B cell (primary cell): ENCODE results near the gene ANKS4B. TPM values are rescaled to one million over a fixed set of nuclear protein-coding genes. Genes with fewer than 3 reads are reported as not detected.
"Not testable (repeated sequence)": the region's sequence is repeated elsewhere in the genome, so short reads cannot be mapped to it uniquely, and the experiment has no call there.

Experiments
- ATAC-seq: fragments of 200-7000 bp; cut with Tn5 transposase; one replicate; pipeline ENCODE4 v1.10.0; 2021; ENCODE audit warnings: low read depth, mild to moderate bottlenecking, moderate number of reproducible peaks, moderate library complexity
- CTCF ChIA-PET: fragments of 350-600 bp; sonication (Branson Sonifier 250); formaldehyde crosslinking; loops from one replicate; lab custom pipeline; 2021; ENCODE audit warnings: antibody characterized with exemption, inconsistent platforms; lab: Charles Lee
- POLR2A ChIA-PET: fragments of 350-600 bp; sonication (Branson Sonifier 250); formaldehyde crosslinking; loops from one replicate; lab custom pipeline; 2021; ENCODE audit warnings: antibody characterized with exemption; lab: Charles Lee
- DNase-seq: peaks from one replicate; pipeline ENCODE4 v3.0.0; 2013
- H2AFZ ChIP-seq: 2 replicates; pipeline ENCODE4 v1.6.1; 2012; ENCODE audit warnings: mild to moderate bottlenecking, low read depth, low read length; ENCODE audit not compliant: insufficient read depth, poor library complexity, severe bottlenecking
- H3K27ac ChIP-seq, 2 donors: 1 replicate in 1 of 2; 2 replicates in 1 of 2; pipeline ENCODE4 v1.5.1; 2012 to 2013; ENCODE audit warnings: low read length in 2 of 2, mild to moderate bottlenecking in 2 of 2, moderate library complexity in 1 of 2
- H3K27me3 ChIP-seq, 4 experiments: fragments of 200-600 bp in 1 of 4; sonication (generic) in 1 of 4; replicated peaks in 1 of 4; 1 replicate in 2 of 4; 2 replicates in 2 of 4; pipeline versions ENCODE4 v1.6.1 to v1.7.0; 2013 to 2016; ENCODE audit warnings: low read length in 3 of 4, mild to moderate bottlenecking in 2 of 4, mixed read lengths in 1 of 4, moderate library complexity in 1 of 4; ENCODE audit not compliant: insufficient read depth in 4 of 4, control insufficient read depth in 3 of 4; ENCODE audit errors: control extremely low read depth in 1 of 4
- H3K36me3 ChIP-seq, 2 experiments: replicated peaks in 1 of 2; 1 replicate in 1 of 2; 2 replicates in 1 of 2; pipeline versions ENCODE4 v1.6.1 to v1.7.1; 2013; ENCODE audit warnings: low read length in 1 of 2; ENCODE audit not compliant: insufficient read depth in 2 of 2, control insufficient read depth in 1 of 2; ENCODE audit errors: control extremely low read depth in 1 of 2, extremely low read depth in 1 of 2
- H3K4me1 ChIP-seq, 2 donors: fragments of 200-600 bp in 1 of 2; sonication (generic) in 1 of 2; 1 replicate in 1 of 2; 2 replicates in 1 of 2; pipeline versions ENCODE4 v1.5.1 to v1.6.1; 2013 to 2017; ENCODE audit warnings: low read length in 2 of 2; ENCODE audit not compliant: control insufficient read depth in 2 of 2, insufficient read depth in 2 of 2
- H3K4me2 ChIP-seq: replicated peaks from 2 replicates; pipeline ENCODE3; 2012; ENCODE audit warnings: mild to moderate bottlenecking, low read depth, low read length; ENCODE audit not compliant: poor library complexity, severe bottlenecking
- H3K4me3 ChIP-seq, 5 experiments: fragments of 200-600 bp in 1 of 5; sonication (generic) in 1 of 5; 1 replicate in 3 of 5; 2 replicates in 2 of 5; pipeline versions ENCODE4 v1.5.1 to v1.7.0; 2011 to 2016; ENCODE audit warnings: low read length in 4 of 5, mild to moderate bottlenecking in 4 of 5, low read depth in 2 of 5, control low read depth in 1 of 5, moderate library complexity in 1 of 5; ENCODE audit not compliant: insufficient read depth in 1 of 5; ENCODE audit errors: control extremely low read depth in 1 of 5, extremely low read depth in 1 of 5
- H3K79me2 ChIP-seq: fragments of 200-600 bp; sonication (generic); one replicate; pipeline ENCODE4 v1.6.0; 2016; ENCODE audit warnings: low read length; ENCODE audit not compliant: control insufficient read depth, insufficient read depth
- H3K9ac ChIP-seq: fragments of 200-600 bp; sonication (generic); 2 replicates; pipeline ENCODE4 v1.6.1; 2017; ENCODE audit warnings: mild to moderate bottlenecking, low read length, moderate library complexity
- H3K9me3 ChIP-seq, 3 donors: one replicate each; pipeline versions ENCODE4 v1.6.1 to v1.7.1; 2013; ENCODE audit warnings: low read length in 2 of 3; ENCODE audit not compliant: control insufficient read depth in 2 of 3, insufficient read depth in 1 of 3; ENCODE audit errors: control extremely low read depth in 1 of 3
- H4K20me1 ChIP-seq: 2 replicates; pipeline ENCODE4 v1.6.0; 2012; ENCODE audit warnings: mild to moderate bottlenecking, low read length; ENCODE audit not compliant: insufficient read depth, control insufficient read depth, poor library complexity, severe bottlenecking
- H3K27ac Mint-ChIP-seq: one replicate; pipeline ENCODE4 v1.8.0; 2021; ENCODE audit warnings: mixed read lengths
- H3K27me3 Mint-ChIP-seq: one replicate; pipeline ENCODE4 v1.8.0; 2021; ENCODE audit warnings: mixed read lengths
- H3K4me1 Mint-ChIP-seq: one replicate; pipeline ENCODE4 v1.8.0; 2021; ENCODE audit warnings: mixed read lengths
- H3K4me3 Mint-ChIP-seq: one replicate; pipeline ENCODE4 v1.8.0; 2021; ENCODE audit warnings: mixed read lengths
- H3K9me3 Mint-ChIP-seq: one replicate; pipeline ENCODE4 v1.8.0; 2022; ENCODE audit warnings: mixed read lengths; ENCODE audit not compliant: insufficient read depth
- CTCF ChIP-seq: fragments of 200-600 bp; IDR thresholded peaks from one replicate; pipeline ENCODE4 v1.8.0; 2022; ENCODE audit warnings: antibody characterized with exemption, mild to moderate bottlenecking
- EZH2 ChIP-seq: IDR thresholded peaks from 2 replicates; pipeline ENCODE4 v1.6.1; 2012; ENCODE audit warnings: borderline replicate concordance, low read depth, mild to moderate bottlenecking, moderate library complexity, low read length; ENCODE audit not compliant: insufficient read depth, poor library complexity, severe bottlenecking
- WGBS: methylation state at CpG from one replicate; pipeline ENCODE4 v1.1.5; 2013; ENCODE audit warnings: missing lambda C conversion rate; ENCODE audit not compliant: insufficient coverage; 5-methylcytosine and 5-hydroxymethylcytosine counted together
- intact Hi-C: fragments of 100-400 bp; cut with micrococcal nuclease; formaldehyde crosslinking; loops from one replicate; pipeline ENCODE4 v1.10.0; 2022
- polyA plus RNA-seq: library from polyadenylated mRNA; depleted of rRNA; stranded (reverse); fragments of >200 nt; gene quantifications from 2 replicates; pipeline ENCODE4 v1.2.3, GENCODE V29; 2012
- total RNA-seq, 2 donors: library from RNA; stranded (reverse); fragments of 120-200 nt in 1 of 2; gene quantifications; 1 replicate in 1 of 2; 2 replicates in 1 of 2; pipeline versions ENCODE4 v1.2.3 to v1.2.4, GENCODE V29; 2013 to 2022

ANKS4B gene
- total and polyA plus RNA-seq, 2 donors (not counting 1 experiment from before 2014, with no cell fraction given): not detected

GRCh38 chr16:21192991-21193390, 40.5 kb upstream of the ANKS4B start:
- no peak overlapping the region for H3K9ac ChIP-seq
- H3K27ac ChIP-seq: no peak overlapping the region
- Mint-ChIP-seq H3K9me3 (no peaks in the 10 kb centered on the region), H3K4me1 (peaks cover 29% of the 10 kb centered on the region), H3K4me3 (no peak overlapping the region), H3K27me3 (peaks cover 9% of the 10 kb centered on the region), H3K27ac (no peak overlapping the region)
- no peak for DNase-seq
- CTCF ChIA-PET: no interaction called here
- intact Hi-C loops: no loop called here
- H3K4me1 ChIP-seq: peaks cover 15 to 27% of the 10 kb centered on the region in 2 donors
- TF ChIP-seq EZH2 (no peak), CTCF (no peak)
- H3K9me3 ChIP-seq: peaks cover 0 to 5% (median 5%) of the 10 kb centered on the region in 3 donors
- peaks cover 0 to 4% (median 0%) of the 10 kb centered on the region in 4 experiments for H3K27me3 ChIP-seq
- no CpG with 5 or more reads among the region's 1 CpG for WGBS
- no peak overlapping the region for H3K4me2 ChIP-seq
- no peak for ATAC-seq
- POLR2A ChIA-PET: no interaction called here
- no peaks in the 10 kb centered on the region for H3K36me3 ChIP-seq
- H4K20me1 ChIP-seq: no peaks in the 10 kb centered on the region
- no peaks in the 10 kb centered on the region for H3K79me2 ChIP-seq
- H2AFZ ChIP-seq: no peak overlapping the region
- H3K4me3 ChIP-seq: no peak overlapping the region

- Histone ChIP-seq H3K36me3 (no peaks in the 10 kb centered on the region), H2AFZ (no peak overlapping the region), H3K79me2 (no peaks in the 10 kb centered on the region), H3K27me3 (peaks cover 0 to 4% (median 2%) of the 10 kb centered on the region in 4 experiments), H4K20me1 (no peaks in the 10 kb centered on the region), H3K27ac (no peak overlapping the region), H3K4me1 (peaks cover 12% of the 10 kb centered on the region in 2 donors), H3K9ac (no peak overlapping the region), H3K4me3 (no peak overlapping the region), H3K4me2 (peak overlapping the region; percentile 9), H3K9me3 (peaks cover 0 to 5% (median 5%) of the 10 kb centered on the region in 3 donors)
- ChIA-PET CTCF (interaction anchor here (1.6 kb wide), 1 partner anchor 1488 kb away, joined by 4 read pairs; no protein-coding TSS in a partner anchor), POLR2A (no interaction called here)
- Mint-ChIP-seq H3K4me1 (peaks cover 18% of the 10 kb centered on the region), H3K27me3 (peaks cover 20% of the 10 kb centered on the region), H3K27ac (no peak overlapping the region), H3K4me3 (no peak overlapping the region), H3K9me3 (no peaks in the 10 kb centered on the region)
- intact Hi-C loops: no loop called here
- 22% methylated on average over 6 of the region's 6 CpGs for WGBS
- TF ChIP-seq CTCF (no peak), EZH2 (no peak)
- DNase-seq (no peak), ATAC-seq (no peak)
Observed at GRCh38 chr16:21194771-21195301, 38.7 kb upstream of the ANKS4B start.

GRCh38 chr16:21195330-21195729, 38.2 kb upstream of the ANKS4B start:
- H3K79me2 ChIP-seq, H3K9ac ChIP-seq, H3K4me3 Mint-ChIP-seq, H3K9me3 ChIP-seq, ATAC-seq, H3K36me3 ChIP-seq, H3K27me3 ChIP-seq, H3K27ac Mint-ChIP-seq, H4K20me1 ChIP-seq, H3K27ac ChIP-seq, H3K9me3 Mint-ChIP-seq, intact Hi-C loops, DNase-seq, POLR2A ChIA-PET, H2AFZ ChIP-seq, H3K4me3 ChIP-seq: not testable (repeated sequence)
- Histone ChIP-seq H3K4me1 (peaks cover 12% of the 10 kb centered on the region in 2 donors), H3K4me2 (peak overlapping the region; percentile 9)
- 86% methylated on average over 3 of the region's 8 CpGs for WGBS
- Mint-ChIP-seq H3K27me3 (peaks cover 21% of the 10 kb centered on the region), H3K4me1 (peaks cover 17% of the 10 kb centered on the region)
- CTCF ChIA-PET: interaction anchor here (1.6 kb wide), 1 partner anchor 1488 kb away, joined by 4 read pairs; no protein-coding TSS in a partner anchor
